ENCODE measurements around the gene ABR.

The ABR gene

GRCh38 chr17:1179818-1180742, at the start of gene ABR:
Gene ABR, minus strand, starts transcription at chr17:1179981. Its CDS starts 254 bp downstream, at chr17:1179727.
- intact Hi-C loops (cut with DNase I) = no loop called here
- DNase-seq = peak in 6 of 10 donors; percentile 57 to 95 (median 78)

- intact Hi-C loops (cut with DNase I) = no loop called here
- DNase-seq = peak in 7 of 10 donors; percentile 23 to 87 (median 38)
Observed at GRCh38 chr17:1229349-1229899, 49.6 kb upstream of the ABR start.

DNA sequence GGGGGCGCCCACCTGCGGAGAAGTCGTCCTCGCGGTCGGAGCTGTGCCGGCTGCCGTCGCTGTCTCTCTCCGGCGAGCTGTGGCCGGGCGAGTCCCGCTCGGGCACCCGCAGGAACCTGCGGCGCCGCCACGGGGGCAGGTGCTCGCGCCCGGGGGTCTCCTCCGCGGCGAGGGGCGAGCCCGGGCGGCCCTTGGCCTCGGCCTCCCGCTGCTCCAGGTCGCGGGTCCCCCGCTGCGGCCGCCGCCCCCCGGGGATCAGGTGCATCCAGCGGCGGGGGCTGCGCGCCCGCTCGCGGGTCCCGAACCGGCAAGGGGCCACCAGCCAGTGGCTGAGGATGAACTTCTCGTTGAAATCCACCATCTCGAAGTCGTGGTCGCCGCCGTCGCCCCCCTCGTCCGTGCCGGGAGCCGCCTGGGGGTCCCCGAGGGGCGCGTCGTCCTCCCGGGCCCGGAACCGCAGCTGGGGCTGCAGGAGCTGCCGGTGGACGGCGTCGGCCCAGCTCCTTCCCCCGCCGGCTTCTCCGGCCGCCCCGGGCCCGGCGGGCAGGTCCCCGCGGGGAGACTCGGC, 49.1 kb upstream of the ABR start:
- intact Hi-C loops (cut with DNase I) = no loop called here

GRCh38 chr17:1227917-1228780, 48.4 kb upstream of the ABR start:
- intact Hi-C loops (cut with DNase I) = no loop called here
- DNase-seq = peak in 3 of 10 donors; percentile 23 to 84 (median 74)

More for the DNA sequence above, 49.1 kb upstream of the ABR start:
- peak in 2 of 10 donors; percentile 55 to 61 for DNase-seq

- DNase-seq = peak in 2 of 10 donors; percentile 38 to 46
- intact Hi-C loops (cut with DNase I) = no loop called here
Observed at GRCh38 chr17:1227365-1227764, 47.6 kb upstream of the ABR start.

GRCh38 chr17:1226308-1226707, 46.5 kb upstream of the ABR start:
- intact Hi-C loops (cut with DNase I) = no loop called here
- peak in 1 of 10 donors; percentile 37 for DNase-seq

DNA sequence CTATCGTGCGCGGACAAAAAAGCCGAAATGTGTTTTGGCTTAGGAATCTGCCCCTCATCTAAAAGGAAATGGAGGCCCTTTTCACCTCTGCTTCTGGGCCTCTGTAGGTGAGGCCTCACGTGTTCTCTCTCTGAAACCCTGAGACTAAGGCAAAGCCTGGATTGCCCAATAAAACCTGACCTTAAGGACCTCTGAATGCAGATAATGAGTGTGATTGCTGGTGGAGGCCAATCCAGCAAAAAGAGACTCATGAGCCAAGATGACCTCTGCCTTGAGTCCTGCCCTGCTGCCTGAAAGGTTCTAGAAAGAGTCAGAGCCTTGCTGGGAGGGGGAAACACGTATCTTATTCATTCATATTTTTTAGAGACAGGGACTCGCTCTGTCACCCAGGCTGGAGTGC, 44.5 kb upstream of the ABR start:
- intact Hi-C loops (cut with DNase I) = no loop called here
- DNase-seq = peak in 1 of 10 donors; percentile 5

DNA sequence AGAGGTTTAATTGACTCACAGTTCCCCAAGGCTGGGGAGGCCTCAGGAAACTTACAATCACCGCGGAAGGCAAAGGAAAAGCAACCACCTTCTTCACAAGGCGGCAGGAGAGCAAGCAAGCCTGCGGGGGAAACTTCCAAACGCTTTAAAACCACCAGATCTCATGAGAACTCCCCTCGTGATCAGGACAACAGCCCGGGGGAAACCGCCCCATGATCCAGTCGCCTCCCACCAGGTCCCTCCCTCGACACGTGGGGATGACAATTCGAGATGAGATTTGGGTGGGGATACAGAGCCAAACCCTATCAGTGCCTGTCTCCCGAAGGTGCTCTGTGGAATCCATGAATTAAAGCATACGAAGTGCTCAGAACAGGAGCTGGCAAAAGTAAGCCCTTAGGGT, 43.9 kb upstream of the ABR start:
- peak in 2 of 10 donors; percentile 40 to 49 for DNase-seq
- intact Hi-C loops (cut with DNase I) = no loop called here

DNA sequence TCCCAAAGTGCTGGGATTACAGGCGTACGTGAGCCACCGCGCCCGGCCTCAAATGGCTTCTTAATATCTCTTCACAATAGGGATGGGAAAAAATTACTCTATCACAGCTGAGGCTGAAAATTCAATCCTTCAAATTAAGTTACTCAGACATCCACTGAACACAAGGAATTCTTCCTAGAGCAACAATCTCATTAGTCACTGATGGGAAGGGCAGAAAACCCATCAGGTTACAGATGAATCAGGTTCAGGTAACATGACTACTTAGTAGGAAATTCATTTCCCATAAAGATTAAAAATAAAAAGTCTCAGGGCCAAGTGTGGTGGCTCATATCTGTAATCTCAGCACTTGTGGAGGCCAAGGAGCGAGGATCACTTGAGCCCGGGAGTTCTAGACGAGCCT, 42.5 kb upstream of the ABR start:
- intact Hi-C loops (cut with DNase I) = no loop called here
- DNase-seq = peak in 1 of 10 donors; percentile 59

- peak in 1 of 10 donors; percentile 5 for DNase-seq
- intact Hi-C loops (cut with DNase I) = no loop called here
Observed at GRCh38 chr17:1221209-1221608, 41.4 kb upstream of the ABR start.

GRCh38 chr17:1220346-1220745, 40.6 kb upstream of the ABR start:
- peak in 1 of 10 donors; percentile 42 for DNase-seq
- intact Hi-C loops (cut with DNase I) = no loop called here

- peak in 1 of 10 donors; percentile 38 for DNase-seq
- intact Hi-C loops (cut with DNase I) = no loop called here
Observed at GRCh38 chr17:1217089-1217385, 37.3 kb upstream of the ABR start.

GRCh38 chr17:1216217-1217088, 36.7 kb upstream of the ABR start:
- intact Hi-C loops (cut with DNase I) = no loop called here
- DNase-seq = peak in 1 of 10 donors; percentile 59

- intact Hi-C loops (cut with DNase I) = no loop called here
Observed at GRCh38 chr17:1212946-1213345, 33.2 kb upstream of the ABR start.

GRCh38 chr17:1211287-1211686, 31.5 kb upstream of the ABR start:
- DNase-seq = no peak
- intact Hi-C loops (cut with DNase I) = no loop called here

More at GRCh38 chr17:1212946-1213345, 33.2 kb upstream of the ABR start:
- no peak for DNase-seq

- intact Hi-C loops (cut with DNase I) = no loop called here
- no peak for DNase-seq
Observed at GRCh38 chr17:1208966-1209365, 29.2 kb upstream of the ABR start.

- intact Hi-C loops (cut with DNase I) = no loop called here
- DNase-seq = peak in 1 of 10 donors; percentile 53
Observed at GRCh38 chr17:1206026-1206777, 26.4 kb upstream of the ABR start.

GRCh38 chr17:1203967-1204291, 24.1 kb upstream of the ABR start:
- intact Hi-C loops (cut with DNase I) = no loop called here
- DNase-seq = no peak
